ENCODE measurements around the gene CNNM2.

Gene CNNM2

DNA sequence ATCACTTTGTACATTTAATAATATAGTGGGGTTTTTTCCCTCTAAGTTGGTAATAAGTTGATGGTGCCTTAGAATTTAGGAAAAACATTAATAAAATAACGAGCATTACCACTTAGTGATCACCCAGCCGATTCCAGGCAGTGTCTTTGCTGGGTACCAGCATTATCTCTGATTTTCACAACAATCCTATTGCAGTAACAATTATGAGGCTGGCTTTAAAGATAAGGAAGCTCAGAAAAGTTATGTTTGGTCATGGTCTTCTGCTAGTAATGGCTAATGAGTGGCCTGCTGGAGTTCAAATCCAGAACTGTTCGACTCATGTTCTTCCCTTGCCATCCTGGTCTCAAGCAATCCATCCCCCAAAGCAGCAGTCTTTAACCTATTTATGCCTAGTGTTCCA lies 127.9 kb downstream of the CNNM2 start:
- H3K4me3 ChIP-seq (ENCODE audit: low read length): no peak overlapping the region
- TF ChIP-seq, protein P1, sequence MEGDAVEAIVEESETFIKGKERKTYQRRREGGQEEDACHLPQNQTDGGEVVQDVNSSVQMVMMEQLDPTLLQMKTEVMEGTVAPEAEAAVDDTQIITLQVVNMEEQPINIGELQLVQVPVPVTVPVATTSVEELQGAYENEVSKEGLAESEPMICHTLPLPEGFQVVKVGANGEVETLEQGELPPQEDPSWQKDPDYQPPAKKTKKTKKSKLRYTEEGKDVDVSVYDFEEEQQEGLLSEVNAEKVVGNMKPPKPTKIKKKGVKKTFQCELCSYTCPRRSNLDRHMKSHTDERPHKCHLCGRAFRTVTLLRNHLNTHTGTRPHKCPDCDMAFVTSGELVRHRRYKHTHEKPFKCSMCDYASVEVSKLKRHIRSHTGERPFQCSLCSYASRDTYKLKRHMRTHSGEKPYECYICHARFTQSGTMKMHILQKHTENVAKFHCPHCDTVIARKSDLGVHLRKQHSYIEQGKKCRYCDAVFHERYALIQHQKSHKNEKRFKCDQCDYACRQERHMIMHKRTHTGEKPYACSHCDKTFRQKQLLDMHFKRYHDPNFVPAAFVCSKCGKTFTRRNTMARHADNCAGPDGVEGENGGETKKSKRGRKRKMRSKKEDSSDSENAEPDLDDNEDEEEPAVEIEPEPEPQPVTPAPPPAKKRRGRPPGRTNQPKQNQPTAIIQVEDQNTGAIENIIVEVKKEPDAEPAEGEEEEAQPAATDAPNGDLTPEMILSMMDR (conservative IDR thresholded peaks at IDR 0.05; ENCODE audit: low read depth, low read length): no peak
- DNase-seq (ENCODE audit: low read depth): no peak

DNA sequence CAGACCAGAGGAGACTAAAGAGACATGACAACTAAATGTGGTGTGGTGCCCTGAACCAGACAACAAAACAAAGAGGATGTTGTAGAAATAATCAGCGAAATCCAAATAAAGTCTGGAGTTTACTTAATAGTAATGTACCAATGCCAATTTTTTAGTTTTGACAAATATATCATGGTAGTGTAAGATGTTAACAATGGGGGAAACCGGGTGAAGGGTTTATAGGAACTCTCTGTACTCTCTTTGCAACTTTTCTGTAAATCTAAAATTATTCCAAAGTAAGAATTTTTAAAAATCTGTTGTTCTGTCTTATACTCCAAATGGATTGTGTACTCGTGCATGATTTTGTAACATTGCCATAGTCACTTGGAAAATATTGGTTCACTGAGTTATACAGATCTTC lies 129.3 kb downstream of the CNNM2 start:
- H3K4me3 ChIP-seq (ENCODE audit: low read length): no peak overlapping the region
- TF ChIP-seq, protein P1 (conservative IDR thresholded peaks at IDR 0.05; ENCODE audit: low read depth, low read length): no peak
- no peak for DNase-seq (ENCODE audit: low read depth)

DNA sequence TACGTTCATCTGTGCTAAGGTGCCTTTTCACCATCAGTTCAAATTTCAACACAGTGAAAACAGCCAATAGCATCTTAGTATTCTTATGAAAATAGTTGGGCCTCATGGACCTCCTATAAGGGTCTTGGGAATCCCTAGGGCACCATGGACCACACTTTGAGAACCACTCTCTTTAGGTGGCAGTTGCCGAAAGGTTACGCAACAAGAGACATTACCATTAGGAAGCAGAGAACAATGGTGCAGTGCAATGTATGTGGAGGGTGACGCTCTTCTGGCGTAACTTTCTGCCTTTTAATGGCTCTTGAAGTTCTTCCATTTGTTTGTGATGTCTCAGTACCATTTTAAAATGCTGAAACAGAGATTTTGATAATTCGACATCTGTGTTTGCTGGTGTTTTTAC lies 131.1 kb downstream of the CNNM2 start:
- TF ChIP-seq, protein P1 (conservative IDR thresholded peaks at IDR 0.05; ENCODE audit: low read depth, low read length): no peak
- no peak for DNase-seq (ENCODE audit: low read depth)
- no peak overlapping the region for H3K4me3 ChIP-seq (ENCODE audit: low read length)

DNA sequence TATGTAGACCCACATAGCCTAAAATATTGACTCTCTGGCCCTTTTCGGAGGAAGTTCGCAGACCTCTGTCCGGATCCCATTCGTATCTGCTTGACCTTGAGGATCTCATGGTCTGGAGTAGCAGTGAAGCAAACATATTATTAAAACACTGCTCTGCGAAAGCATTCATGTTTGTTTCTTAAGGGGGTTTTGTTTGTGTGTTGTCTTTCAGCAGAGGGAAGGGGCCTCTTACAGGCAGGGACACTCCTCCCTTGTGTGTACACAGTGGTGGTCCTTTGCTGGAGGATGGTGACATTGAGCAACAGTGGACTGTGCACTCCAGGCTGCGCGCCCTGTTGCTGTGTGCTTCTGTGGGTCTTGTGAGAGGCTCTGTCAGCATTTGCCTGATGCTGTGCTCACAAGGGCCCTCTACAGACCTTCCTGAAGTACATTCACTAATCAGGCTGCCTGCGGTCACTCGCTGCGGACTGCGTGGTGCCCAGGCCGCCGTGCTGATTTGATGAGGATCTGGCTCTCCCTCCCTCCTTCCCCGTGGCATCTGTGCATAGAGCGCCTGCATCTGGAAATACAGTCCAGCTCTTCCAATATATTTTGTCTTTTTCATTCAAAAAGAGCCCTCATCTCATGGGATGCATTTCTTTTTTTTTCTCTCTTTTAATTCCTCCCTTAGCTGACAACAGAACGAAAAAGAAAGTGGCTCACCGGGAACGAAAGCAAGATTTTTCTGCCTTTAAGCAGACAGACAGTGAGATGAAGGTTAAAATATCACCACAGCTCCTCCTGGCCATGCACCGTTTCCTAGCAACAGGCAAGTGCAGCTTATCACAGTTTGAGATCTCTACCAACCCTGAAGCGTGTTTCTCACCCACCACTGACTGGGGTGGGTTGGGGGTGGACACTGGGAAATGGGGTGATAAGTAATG lies 135.8 kb downstream of the CNNM2 start:
- peak overlapping the region; percentile 34 for H3K4me3 ChIP-seq (ENCODE audit: low read length)
- TF ChIP-seq, protein P1 (conservative IDR thresholded peaks at IDR 0.05; ENCODE audit: low read depth, low read length): peak; percentile 59
- peak; percentile 39 for DNase-seq (ENCODE audit: low read depth)

DNA sequence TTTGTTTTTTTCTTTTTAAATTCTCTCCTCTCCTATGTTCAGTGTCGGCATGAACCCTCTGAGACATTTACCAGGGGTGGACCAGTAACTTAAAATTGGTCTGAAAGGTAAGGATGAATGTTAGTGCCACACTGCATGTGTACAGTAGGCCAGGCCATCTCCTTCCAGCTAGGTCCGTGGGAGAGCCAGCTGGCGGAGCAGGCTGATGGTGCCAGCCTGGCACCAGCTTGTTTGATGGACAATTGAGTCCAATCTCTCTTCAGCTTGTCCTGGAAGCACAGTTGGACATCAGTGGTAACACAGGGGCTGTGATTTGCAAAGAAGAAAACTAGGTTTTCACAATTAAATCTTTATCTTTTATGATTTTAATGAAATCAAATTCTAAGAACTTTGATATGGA lies 136.5 kb downstream of the CNNM2 start:
- no peak overlapping the region for H3K4me3 ChIP-seq (ENCODE audit: low read length)
- DNase-seq (ENCODE audit: low read depth): no peak
- TF ChIP-seq, protein P1 (conservative IDR thresholded peaks at IDR 0.05; ENCODE audit: low read depth, low read length): no peak

DNA sequence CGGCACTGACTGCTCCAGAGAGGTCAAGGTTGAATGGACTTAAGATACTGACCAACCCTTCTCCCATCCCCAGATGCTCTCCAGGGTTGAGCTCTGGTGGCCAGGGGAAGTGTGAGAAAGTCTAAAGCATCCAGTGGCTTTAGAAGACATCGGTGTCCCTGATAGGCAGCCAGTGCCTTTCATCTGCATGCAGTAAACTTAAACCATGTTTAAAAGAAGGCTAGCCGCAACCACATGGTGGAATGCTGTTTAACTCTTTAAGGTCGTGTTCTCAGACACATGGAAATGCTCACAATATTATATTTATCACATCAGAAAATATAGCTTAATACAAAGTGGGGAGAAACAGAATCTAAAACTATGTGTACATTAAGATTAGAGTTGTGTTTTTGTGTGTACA lies 137.0 kb downstream of the CNNM2 start:
- no peak overlapping the region for H3K4me3 ChIP-seq (ENCODE audit: low read length)
- TF ChIP-seq, protein P1 (conservative IDR thresholded peaks at IDR 0.05; ENCODE audit: low read depth, low read length): no peak
- no peak for DNase-seq (ENCODE audit: low read depth)

DNA sequence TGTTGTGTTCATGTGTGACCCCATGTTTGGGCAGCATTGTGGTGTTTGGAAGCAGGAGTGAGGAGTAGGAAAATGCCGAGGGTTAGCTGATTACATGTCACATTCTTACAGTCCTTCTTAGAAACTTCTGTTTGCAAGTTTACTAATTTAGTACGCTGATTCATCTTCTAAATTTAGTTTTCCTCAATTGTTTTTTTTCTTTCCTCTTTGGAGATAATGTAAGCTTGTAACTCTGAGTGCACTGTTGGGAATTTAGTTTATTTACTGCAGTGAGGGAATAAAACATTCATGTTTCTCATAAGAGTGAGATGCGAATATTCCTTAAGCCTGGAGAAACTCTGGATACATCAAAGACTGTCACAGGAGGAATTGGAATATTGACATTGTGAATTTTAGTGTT lies 139.9 kb downstream of the CNNM2 start:
- DNase-seq (ENCODE audit: low read depth): no peak
- H3K4me3 ChIP-seq (ENCODE audit: low read length): no peak overlapping the region
- TF ChIP-seq, protein P1 (conservative IDR thresholded peaks at IDR 0.05; ENCODE audit: low read depth, low read length): no peak
